HCT116 (cell line): ENCODE measurements around the gene SEC61G. TPM values are rescaled to one million over a fixed set of nuclear protein-coding genes. Genes with fewer than 3 reads are reported as not detected.

ENCODE experiments used
- ATAC-seq: fragments of 200-7000 bp; cut with Tn5 transposase; 2 replicates; pipeline ENCODE4 v1.9.1; 2020; ENCODE audit warnings: mild to moderate bottlenecking, moderate library complexity
- BruUV-seq: library from RNA; stranded (reverse); fragments of 400-500 nt; replicated peaks from 2 replicates; lab custom pipeline; 2021; lab: Mats Ljungman, UMichigan
- CTCF ChIA-PET: fragments of 300-600 bp; sonication (Branson Sonifier 250); formaldehyde crosslinking; loops from one replicate; lab custom pipeline; 2021; ENCODE audit warnings: antibody characterized with exemption; lab: Charles Lee
- POLR2A ChIA-PET: fragments of 300-600, 350-600 bp; sonication (Branson Sonifier 250); formaldehyde crosslinking; loops from one replicate; lab custom pipeline; 2021; ENCODE audit warnings: antibody characterized with exemption; lab: Charles Lee
- RAD21 ChIA-PET, 2 experiments: fragments of 300-600 bp; sonication (Branson Sonifier 250); formaldehyde crosslinking; loops; one replicate each; lab custom pipeline; 2023; ENCODE audit warnings: low total read pairs in 2 of 2; ENCODE audit not compliant: uncharacterized antibody in 2 of 2, unreplicated experiment in 2 of 2, low non-redundant PET in 1 of 2; lab: Charles Lee
- DNase-seq: peaks from one replicate; pipeline ENCODE4 v3.0.0-alpha.2; 2010; ENCODE audit warnings: low read depth, low spot score
- H2AFZ ChIP-seq: fragments of 200-600 bp; shearing (Covaris generic), sonication (generic); 2 replicates; pipeline ENCODE4 v1.6.1; 2017; ENCODE audit warnings: low read depth, mixed run types, mixed read lengths, antibody characterized with exemption, low read length; ENCODE audit not compliant: poor library complexity, severe bottlenecking
- H3K27ac ChIP-seq: 2 replicates; pipeline ENCODE4 v1.5.1; 2012; ENCODE audit warnings: low read depth, low read length
- H3K27me3 ChIP-seq: fragments of 200-600 bp; sonication (generic); 2 replicates; pipeline ENCODE4 v1.6.1; 2016; ENCODE audit warnings: mixed run types, low read length, mixed read lengths; ENCODE audit not compliant: insufficient read depth
- H3K36me3 ChIP-seq, 2 experiments: fragments of 200-500 bp in 1 of 2; fragments of 200-600 bp in 1 of 2; sonication (Bioruptor generic) in 1 of 2; sonication (generic) in 1 of 2; 2 replicates each; pipeline versions ENCODE4 v1.5.1 to v1.6.1; 2014 to 2016; ENCODE audit warnings: low read length in 2 of 2, inconsistent platforms in 1 of 2, mixed read lengths in 1 of 2, mixed run types in 1 of 2; ENCODE audit not compliant: insufficient read depth in 2 of 2, control insufficient read depth in 1 of 2
- H3K4me1 ChIP-seq, 2 experiments: fragments of 200-600 bp in 1 of 2; sonication (generic) in 1 of 2; 2 replicates each; pipeline versions ENCODE4 v1.5.1 to v1.6.1; 2012 to 2017; ENCODE audit warnings: low read length in 2 of 2, inconsistent platforms in 1 of 2, mild to moderate bottlenecking in 1 of 2, mixed read lengths in 1 of 2, mixed run types in 1 of 2, moderate library complexity in 1 of 2; ENCODE audit not compliant: insufficient read depth in 2 of 2, control insufficient read depth in 1 of 2
- H3K4me2 ChIP-seq: fragments of 200-600 bp; sonication (generic); 2 replicates; pipeline ENCODE4 v1.6.1; 2017; ENCODE audit warnings: mixed run types, low read length, mixed read lengths
- H3K4me3 ChIP-seq, 2 experiments: fragments of 200-600 bp in 1 of 2; sonication (generic) in 1 of 2; replicated peaks in 1 of 2; 2 replicates each; pipeline ENCODE4 v1.5.1; 2011 to 2016; ENCODE audit warnings: low read length in 2 of 2, control low read depth in 1 of 2, low read depth in 1 of 2, mild to moderate bottlenecking in 1 of 2, mixed read lengths in 1 of 2, mixed run types in 1 of 2
- H3K79me2 ChIP-seq: fragments of 200-600 bp; sonication (generic); 2 replicates; pipeline ENCODE4 v1.6.1; 2017; ENCODE audit warnings: mild to moderate bottlenecking, mixed run types, low read length, moderate library complexity, mixed read lengths; ENCODE audit not compliant: insufficient read depth
- H3K9ac ChIP-seq: fragments of 200-600 bp; sonication (generic); 2 replicates; pipeline ENCODE4 v1.6.1; 2016; ENCODE audit warnings: low read length, mixed read lengths
- H3K9me2 ChIP-seq: fragments of 200-600 bp; sonication (generic), shearing (Covaris generic); 2 replicates; pipeline ENCODE4 v1.6.1; 2017; ENCODE audit warnings: mixed run types, mild to moderate bottlenecking, moderate library complexity; ENCODE audit not compliant: insufficient read depth
- H3K9me3 ChIP-seq, 2 experiments: fragments of 200-500 bp in 1 of 2; fragments of 200-600 bp in 1 of 2; sonication (Bioruptor generic) in 1 of 2; sonication (generic) in 1 of 2; 2 replicates each; pipeline ENCODE4 v1.6.1; 2014 to 2017; ENCODE audit warnings: low read length in 2 of 2, mixed read lengths in 2 of 2, inconsistent platforms in 1 of 2, low read depth in 1 of 2, mild to moderate bottlenecking in 1 of 2, mixed run types in 1 of 2, moderate library complexity in 1 of 2; ENCODE audit not compliant: control insufficient read depth in 1 of 2, insufficient read depth in 1 of 2
- H4K20me1 ChIP-seq: fragments of 200-600 bp; sonication (generic), shearing (Covaris generic); 2 replicates; pipeline ENCODE4 v1.6.1; 2017; ENCODE audit warnings: mixed run types, mild to moderate bottlenecking, moderate library complexity; ENCODE audit not compliant: insufficient read depth
- CBX3 ChIP-seq: IDR thresholded peaks from 2 replicates; pipeline ENCODE4 v1.6.1; 2012; ENCODE audit warnings: low read depth
- CEBPB ChIP-seq: IDR thresholded peaks from 2 replicates; pipeline ENCODE4 v1.6.1; 2012; ENCODE audit warnings: low read depth
- EGR1 ChIP-seq: IDR thresholded peaks from 2 replicates; pipeline ENCODE4 v1.6.1; 2012; ENCODE audit warnings: low read depth
- EZH2 ChIP-seq: fragments of 200-600 bp; sonication (generic); IDR thresholded peaks from 2 replicates; pipeline ENCODE4 v1.6.1; 2017; ENCODE audit warnings: antibody characterized with exemption, mixed run types
- FOSL1 ChIP-seq: IDR thresholded peaks from 2 replicates; pipeline ENCODE4 v1.6.1; 2012; ENCODE audit warnings: low read depth
- JUND ChIP-seq: IDR thresholded peaks from 2 replicates; pipeline ENCODE4 v1.6.1; 2012
- POLR2AphosphoS5 ChIP-seq: IDR thresholded peaks from 2 replicates; pipeline ENCODE4 v1.6.1; 2011; ENCODE audit warnings: mild to moderate bottlenecking, low read depth, low read length, moderate library complexity
- RAD21 ChIP-seq: IDR thresholded peaks from 2 replicates; pipeline ENCODE4 v1.6.1; 2012; ENCODE audit warnings: low read depth, mild to moderate bottlenecking
- SIN3A ChIP-seq: IDR thresholded peaks from 2 replicates; pipeline ENCODE4 v1.6.1; 2012; ENCODE audit warnings: low read depth
- TCF7L2 ChIP-seq: IDR thresholded peaks from 2 replicates; pipeline ENCODE4 v1.7.0; 2011; ENCODE audit warnings: borderline replicate concordance, inconsistent platforms; ENCODE audit not compliant: insufficient read depth, insufficient read length; ENCODE audit errors: extremely low read depth
- YY1 ChIP-seq: IDR thresholded peaks from 2 replicates; pipeline ENCODE4 v1.6.1; 2011; ENCODE audit warnings: low read length, low read depth, moderate library complexity, mild to moderate bottlenecking; ENCODE audit not compliant: insufficient replicate concordance; ENCODE audit errors: extremely low read depth
- ZFX ChIP-seq: fragments of 450-650 bp; IDR thresholded peaks from 2 replicates; pipeline ENCODE4 v1.6.1; 2017
- intact Hi-C: fragments of 100-400 bp; cut with micrococcal nuclease; formaldehyde crosslinking; loops from 2 replicates; pipeline ENCODE4 v1.10.0; 2022
- total RNA-seq: library from RNA; stranded (reverse); gene quantifications from one replicate; pipeline ENCODE4 v1.2.1, GENCODE V29; 2021; ENCODE audit not compliant: unreplicated experiment
- TF ChIP-seq, protein P1 (sequence below), 3 experiments: fragments of 200-600 bp in 1 of 3; sonication (generic) in 1 of 3; IDR thresholded peaks in 2 of 3; conservative IDR thresholded peaks in 1 of 3; 2 replicates each; pipeline ENCODE4 v1.5.1; 2012 to 2017; ENCODE audit warnings: low read depth in 2 of 3, low read length in 2 of 3, antibody characterized with exemption in 1 of 3, borderline replicate concordance in 1 of 3, control low read depth in 1 of 3, mild to moderate bottlenecking in 1 of 3, mixed read lengths in 1 of 3, mixed run types in 1 of 3, moderate library complexity in 1 of 3; ENCODE audit not compliant: insufficient read depth in 1 of 3
- TF ChIP-seq, protein P2 (sequence below): IDR thresholded peaks from 2 replicates; pipeline ENCODE4 v1.6.1; 2012
- TF ChIP-seq, protein P3 (sequence below): IDR thresholded peaks from 2 replicates; pipeline ENCODE4 v1.6.1; 2012
- TF ChIP-seq, protein P4 (sequence below): IDR thresholded peaks from 2 replicates; pipeline ENCODE4 v1.6.1; 2011; ENCODE audit warnings: mild to moderate bottlenecking, low read length, moderate library complexity; ENCODE audit not compliant: insufficient replicate concordance; ENCODE audit errors: extremely low read depth

The SEC61G gene
- total RNA-seq, 1 experiment from 2014 or later: 147 TPM

DNA sequence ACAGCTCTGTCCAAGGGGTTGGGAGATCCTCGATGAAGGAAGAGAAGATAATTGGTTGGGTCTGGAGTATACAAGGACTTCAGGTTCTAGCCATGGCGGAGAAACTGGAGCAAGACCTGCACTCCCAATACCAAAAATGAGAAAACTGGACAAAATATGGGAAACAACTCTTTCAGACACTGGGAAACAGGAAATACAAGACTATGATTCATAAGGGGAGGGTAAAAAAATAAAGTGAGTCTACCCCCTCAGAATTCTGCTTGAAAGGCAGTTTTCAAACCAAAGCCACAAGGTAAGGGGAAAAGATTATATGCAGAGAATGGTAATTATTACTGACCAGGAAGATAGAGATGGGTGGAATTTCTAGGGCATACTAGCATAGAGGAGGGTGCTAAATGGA is 10.2 kb upstream of the SEC61G start:
- POLR2A ChIA-PET: interaction anchor here (1.4 kb wide), 1 partner anchor 10 kb away, joined by 6 read pairs; the partner anchor contains the start of gene SEC61G
- Histone ChIP-seq H3K79me2 (no peaks in the 10 kb centered on the region), H2AFZ (no peak overlapping the region), H3K4me2 (no peak overlapping the region), H3K27me3 (no peaks in the 10 kb centered on the region), H4K20me1 (no peaks in the 10 kb centered on the region), H3K9me2 (no peaks in the 10 kb centered on the region), H3K4me1 (peaks cover 0 to 15% of the 10 kb centered on the region in 2 experiments; a peak in 3 of 4 replicates), H3K9ac (no peak overlapping the region), H3K4me3 (no peak overlapping the region), H3K36me3 (no peaks in the 10 kb centered on the region), H3K9me3 (no peaks in the 10 kb centered on the region), H3K27ac (no peak overlapping the region)
- CTCF ChIA-PET: interaction anchor here (1.4 to 10.0 kb wide), 2 partner anchors 364 to 486 kb away, joined by 4 to 88 read pairs; no protein-coding TSS in a partner anchor
- intact Hi-C loops: loop anchor here (10.0 kb wide), 1 partner anchor 1186 kb away; the partner anchor contains the start of gene MRPS17
- no peak for TF ChIP-seq EZH2
- DNase-seq: no peak
- ATAC-seq: no peak
- RAD21 ChIA-PET: no interaction called here
- BruUV-seq: no TSS peak

DNA sequence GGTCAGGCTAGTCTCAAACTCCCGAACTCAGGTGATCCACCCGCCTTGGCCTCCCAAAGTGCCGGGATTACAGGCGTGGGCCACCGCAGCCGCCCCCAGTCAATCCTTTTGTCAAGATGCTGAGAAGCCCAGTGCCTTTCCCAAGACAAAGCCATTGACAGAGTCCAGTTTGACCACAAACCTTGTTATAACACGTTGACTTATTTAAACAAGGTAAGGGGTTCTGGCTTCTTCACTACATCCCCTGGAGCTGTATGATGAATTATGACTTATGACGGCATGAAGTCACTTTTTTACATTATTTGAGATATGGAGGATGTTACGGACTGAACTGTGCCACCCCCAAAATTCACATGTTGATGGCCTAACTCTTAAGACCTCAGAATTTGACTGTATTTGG is 5.8 kb upstream of the SEC61G start:
- H3K4me3 ChIP-seq: no peak overlapping the region
- ChIA-PET POLR2A (no interaction called here), CTCF (interaction anchor here (1.5 kb wide), 1 partner anchor 491 kb away, joined by 4 read pairs; no protein-coding TSS in a partner anchor), RAD21 (no interaction called here)
- H3K27me3 ChIP-seq: no peaks in the 10 kb centered on the region
- H3K9me2 ChIP-seq: no peaks in the 10 kb centered on the region
- TF ChIP-seq, protein P1, sequence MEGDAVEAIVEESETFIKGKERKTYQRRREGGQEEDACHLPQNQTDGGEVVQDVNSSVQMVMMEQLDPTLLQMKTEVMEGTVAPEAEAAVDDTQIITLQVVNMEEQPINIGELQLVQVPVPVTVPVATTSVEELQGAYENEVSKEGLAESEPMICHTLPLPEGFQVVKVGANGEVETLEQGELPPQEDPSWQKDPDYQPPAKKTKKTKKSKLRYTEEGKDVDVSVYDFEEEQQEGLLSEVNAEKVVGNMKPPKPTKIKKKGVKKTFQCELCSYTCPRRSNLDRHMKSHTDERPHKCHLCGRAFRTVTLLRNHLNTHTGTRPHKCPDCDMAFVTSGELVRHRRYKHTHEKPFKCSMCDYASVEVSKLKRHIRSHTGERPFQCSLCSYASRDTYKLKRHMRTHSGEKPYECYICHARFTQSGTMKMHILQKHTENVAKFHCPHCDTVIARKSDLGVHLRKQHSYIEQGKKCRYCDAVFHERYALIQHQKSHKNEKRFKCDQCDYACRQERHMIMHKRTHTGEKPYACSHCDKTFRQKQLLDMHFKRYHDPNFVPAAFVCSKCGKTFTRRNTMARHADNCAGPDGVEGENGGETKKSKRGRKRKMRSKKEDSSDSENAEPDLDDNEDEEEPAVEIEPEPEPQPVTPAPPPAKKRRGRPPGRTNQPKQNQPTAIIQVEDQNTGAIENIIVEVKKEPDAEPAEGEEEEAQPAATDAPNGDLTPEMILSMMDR (IDR thresholded peaks at IDR 0.05 in 2 of 3, conservative IDR thresholded peaks at IDR 0.05 in 1 of 3; ENCODE audit: borderline replicate concordance in 1 of 3, insufficient read depth in 1 of 3, low read depth in 2 of 3, low read length in 2 of 3): no peak
- TF ChIP-seq, protein P2, sequence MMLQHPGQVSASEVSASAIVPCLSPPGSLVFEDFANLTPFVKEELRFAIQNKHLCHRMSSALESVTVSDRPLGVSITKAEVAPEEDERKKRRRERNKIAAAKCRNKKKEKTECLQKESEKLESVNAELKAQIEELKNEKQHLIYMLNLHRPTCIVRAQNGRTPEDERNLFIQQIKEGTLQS: no peak
- TF ChIP-seq JUND (no peak), EGR1 (no peak), SIN3A (no peak), CEBPB (no peak), EZH2 (no peak), RAD21 (no peak), CBX3 (no peak), YY1 (no peak), ZFX (no peak), TCF7L2 (no peak), FOSL1 (no peak), POLR2AphosphoS5 (no peak)
- TF ChIP-seq, protein P3, sequence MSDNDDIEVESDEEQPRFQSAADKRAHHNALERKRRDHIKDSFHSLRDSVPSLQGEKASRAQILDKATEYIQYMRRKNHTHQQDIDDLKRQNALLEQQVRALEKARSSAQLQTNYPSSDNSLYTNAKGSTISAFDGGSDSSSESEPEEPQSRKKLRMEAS: no peak
- TF ChIP-seq, protein P4, sequence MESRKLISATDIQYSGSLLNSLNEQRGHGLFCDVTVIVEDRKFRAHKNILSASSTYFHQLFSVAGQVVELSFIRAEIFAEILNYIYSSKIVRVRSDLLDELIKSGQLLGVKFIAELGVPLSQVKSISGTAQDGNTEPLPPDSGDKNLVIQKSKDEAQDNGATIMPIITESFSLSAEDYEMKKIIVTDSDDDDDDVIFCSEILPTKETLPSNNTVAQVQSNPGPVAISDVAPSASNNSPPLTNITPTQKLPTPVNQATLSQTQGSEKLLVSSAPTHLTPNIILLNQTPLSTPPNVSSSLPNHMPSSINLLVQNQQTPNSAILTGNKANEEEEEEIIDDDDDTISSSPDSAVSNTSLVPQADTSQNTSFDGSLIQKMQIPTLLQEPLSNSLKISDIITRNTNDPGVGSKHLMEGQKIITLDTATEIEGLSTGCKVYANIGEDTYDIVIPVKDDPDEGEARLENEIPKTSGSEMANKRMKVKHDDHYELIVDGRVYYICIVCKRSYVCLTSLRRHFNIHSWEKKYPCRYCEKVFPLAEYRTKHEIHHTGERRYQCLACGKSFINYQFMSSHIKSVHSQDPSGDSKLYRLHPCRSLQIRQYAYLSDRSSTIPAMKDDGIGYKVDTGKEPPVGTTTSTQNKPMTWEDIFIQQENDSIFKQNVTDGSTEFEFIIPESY: no peak
- H2AFZ ChIP-seq: no peak overlapping the region
- intact Hi-C loops: loop anchor here (10.0 kb wide), 1 partner anchor 1190 kb away; the partner anchor contains the start of gene MRPS17
- no peaks in the 10 kb centered on the region for H3K36me3 ChIP-seq
- DNase-seq (no peak), ATAC-seq (no peak)
- peaks cover 0 to 11% of the 10 kb centered on the region in 2 experiments; a peak in 1 of 4 replicates for H3K4me1 ChIP-seq
- no peak overlapping the region for H3K4me2 ChIP-seq
- no peak overlapping the region for H3K9ac ChIP-seq
- no TSS peak for BruUV-seq
- no peaks in the 10 kb centered on the region for H4K20me1 ChIP-seq
- peaks cover 6% of the 10 kb centered on the region; the same call in 1 of the 2 replicates for H3K79me2 ChIP-seq
- no peak overlapping the region for H3K27ac ChIP-seq
- no peaks in the 10 kb centered on the region for H3K9me3 ChIP-seq
